ENCODE results near the gene FRMD4B.

Gene FRMD4B

GRCh38 chr3:69180869-69181591 lies 204.9 kb downstream of the FRMD4B start:
- in situ Hi-C loops (cut with MboI; ENCODE audit: low sequenced_read_pairs) = no loop called here

- in situ Hi-C loops (cut with MboI; ENCODE audit: low sequenced_read_pairs) = no loop called here
These were observed 206.0 kb downstream of the FRMD4B start for GRCh38 chr3:69179740-69180372.

GRCh38 chr3:69178838-69179739 lies 206.8 kb downstream of the FRMD4B start:
- in situ Hi-C loops (cut with MboI; ENCODE audit: low sequenced_read_pairs) = no loop called here

- in situ Hi-C loops (cut with MboI; ENCODE audit: low sequenced_read_pairs) = no loop called here
These were observed 207.8 kb downstream of the FRMD4B start for GRCh38 chr3:69178082-69178481.

- in situ Hi-C loops (cut with MboI; ENCODE audit: low sequenced_read_pairs) = loop anchor here (25.0 kb wide), 2 partner anchors 262 to 487 kb away; no protein-coding TSS in a partner anchor
These were observed 210.8 kb downstream of the FRMD4B start for GRCh38 chr3:69174871-69175737.

GRCh38 chr3:69174445-69174844 lies 211.4 kb downstream of the FRMD4B start:
- in situ Hi-C loops (cut with MboI; ENCODE audit: low sequenced_read_pairs) = loop anchor here (25.0 kb wide), 2 partner anchors 263 to 488 kb away; no protein-coding TSS in a partner anchor

- in situ Hi-C loops (cut with MboI; ENCODE audit: low sequenced_read_pairs) = loop anchor here (25.0 kb wide), 2 partner anchors 265 to 490 kb away; no protein-coding TSS in a partner anchor
These were observed 213.8 kb downstream of the FRMD4B start for GRCh38 chr3:69172058-69172457.

GRCh38 chr3:69166446-69166845 lies 219.4 kb downstream of the FRMD4B start:
- in situ Hi-C loops (cut with MboI; ENCODE audit: low sequenced_read_pairs) = loop anchor here (25.0 kb wide), 2 partner anchors 271 to 496 kb away; no protein-coding TSS in a partner anchor

- in situ Hi-C loops (cut with MboI; ENCODE audit: low sequenced_read_pairs) = loop anchor here (25.0 kb wide), 2 partner anchors 272 to 497 kb away; no protein-coding TSS in a partner anchor
These were observed 220.1 kb downstream of the FRMD4B start for GRCh38 chr3:69165744-69166143.

- in situ Hi-C loops (cut with MboI; ENCODE audit: low sequenced_read_pairs) = loop anchor here (25.0 kb wide), 2 partner anchors 273 to 498 kb away; no protein-coding TSS in a partner anchor
These were observed 221.6 kb downstream of the FRMD4B start for GRCh38 chr3:69164296-69164695.

GRCh38 chr3:69162308-69162980 lies 223.4 kb downstream of the FRMD4B start:
- in situ Hi-C loops (cut with MboI; ENCODE audit: low sequenced_read_pairs) = loop anchor here (25.0 kb wide), 2 partner anchors 275 to 500 kb away; no protein-coding TSS in a partner anchor

GRCh38 chr3:69161587-69162307 lies 224.1 kb downstream of the FRMD4B start:
- in situ Hi-C loops (cut with MboI; ENCODE audit: low sequenced_read_pairs) = loop anchor here (25.0 kb wide), 2 partner anchors 276 to 501 kb away; no protein-coding TSS in a partner anchor

GRCh38 chr3:69160525-69160924 lies 225.4 kb downstream of the FRMD4B start:
- in situ Hi-C loops (cut with MboI; ENCODE audit: low sequenced_read_pairs) = loop anchor here (25.0 kb wide), 2 partner anchors 277 to 502 kb away; no protein-coding TSS in a partner anchor

GRCh38 chr3:69160107-69160506 lies 225.8 kb downstream of the FRMD4B start:
- in situ Hi-C loops (cut with MboI; ENCODE audit: low sequenced_read_pairs) = loop anchor here (25.0 kb wide), 2 partner anchors 277 to 502 kb away; no protein-coding TSS in a partner anchor

GRCh38 chr3:69149586-69149985 lies 236.3 kb downstream of the FRMD4B start:
- in situ Hi-C loops (cut with MboI; ENCODE audit: low sequenced_read_pairs) = no loop called here

- in situ Hi-C loops (cut with MboI; ENCODE audit: low sequenced_read_pairs) = no loop called here
These were observed 240.2 kb downstream of the FRMD4B start for GRCh38 chr3:69145688-69146087.

- in situ Hi-C loops (cut with MboI; ENCODE audit: low sequenced_read_pairs) = no loop called here
These were observed 241.2 kb downstream of the FRMD4B start for GRCh38 chr3:69144631-69145245.

- in situ Hi-C loops (cut with MboI; ENCODE audit: low sequenced_read_pairs) = no loop called here
These were observed 242.3 kb downstream of the FRMD4B start for GRCh38 chr3:69143612-69144011.
